ENCODE data around the gene RAE1.

Gene RAE1

GRCh38 chr20:57312138-57312537 lies 38.9 kb upstream of the RAE1 start:
- TF ChIP-seq CTCF (IDR thresholded peaks at IDR 0.05; ENCODE audit: extremely low read depth, insufficient read depth, missing control alignments) = no peak
- no peak for DNase-seq (ENCODE audit: low spot score)
- in situ Hi-C loops (cut with MboI; ENCODE audit: low pct_unique_long_range_greater_than_20kb, low sequenced_read_pairs, unreplicated experiment) = no loop called here

- in situ Hi-C loops (cut with MboI; ENCODE audit: low pct_unique_long_range_greater_than_20kb, low sequenced_read_pairs, unreplicated experiment) = no loop called here
- DNase-seq (ENCODE audit: low spot score) = no peak
- TF ChIP-seq CTCF (IDR thresholded peaks at IDR 0.05; ENCODE audit: extremely low read depth, insufficient read depth, missing control alignments) = no peak
Observed at GRCh38 chr20:57313230-57313629, 37.8 kb upstream of the RAE1 start.

GRCh38 chr20:57313951-57314350 lies 37.1 kb upstream of the RAE1 start:
- TF ChIP-seq CTCF (IDR thresholded peaks at IDR 0.05; ENCODE audit: extremely low read depth, insufficient read depth, missing control alignments) = no peak
- no peak for DNase-seq (ENCODE audit: low spot score)
- in situ Hi-C loops (cut with MboI; ENCODE audit: low pct_unique_long_range_greater_than_20kb, low sequenced_read_pairs, unreplicated experiment) = no loop called here

- DNase-seq (ENCODE audit: low spot score) = no peak
- in situ Hi-C loops (cut with MboI; ENCODE audit: low pct_unique_long_range_greater_than_20kb, low sequenced_read_pairs, unreplicated experiment) = no loop called here
- no peak for TF ChIP-seq CTCF (IDR thresholded peaks at IDR 0.05; ENCODE audit: extremely low read depth, insufficient read depth, missing control alignments)
Observed at GRCh38 chr20:57315083-57315975, 35.7 kb upstream of the RAE1 start.

- in situ Hi-C loops (cut with MboI; ENCODE audit: low pct_unique_long_range_greater_than_20kb, low sequenced_read_pairs, unreplicated experiment) = no loop called here
- DNase-seq (ENCODE audit: low spot score) = no peak
- TF ChIP-seq CTCF (IDR thresholded peaks at IDR 0.05; ENCODE audit: extremely low read depth, insufficient read depth, missing control alignments) = no peak
Observed at GRCh38 chr20:57315976-57316480, 35.0 kb upstream of the RAE1 start.

GRCh38 chr20:57316795-57317201 lies 34.3 kb upstream of the RAE1 start:
- in situ Hi-C loops (cut with MboI; ENCODE audit: low pct_unique_long_range_greater_than_20kb, low sequenced_read_pairs, unreplicated experiment) = no loop called here
- no peak for TF ChIP-seq CTCF (IDR thresholded peaks at IDR 0.05; ENCODE audit: extremely low read depth, insufficient read depth, missing control alignments)
- DNase-seq (ENCODE audit: low spot score) = no peak

Measured in GM13977 (cell line).